HG02973 (cell line): ENCODE measurements around the gene TFB1M.

Source experiments
- ATAC-seq: cut with Tn5 transposase; IDR thresholded peaks from one replicate; pipeline ENCODE4 v1.9.1; 2021; ENCODE audit warnings: moderate library complexity; ENCODE audit not compliant: unreplicated experiment

The TFB1M gene

GRCh38 chr6:155212616-155213380 lies 101.5 kb downstream of the TFB1M start:
- no peak for ATAC-seq

GRCh38 chr6:155212106-155212505 lies 102.2 kb downstream of the TFB1M start:
- no peak for ATAC-seq

GRCh38 chr6:155207223-155207622 lies 107.1 kb downstream of the TFB1M start:
- ATAC-seq = no peak
